NCI-H1417 treated with DMSO at 0.1 percent for 48 hours (cell line): ENCODE data around the gene ATP11B.
"Not testable (repeated sequence)": the region's sequence is repeated elsewhere in the genome, so short reads cannot be mapped to it uniquely, and the experiment has no call there.

Source experiments
- DNase-seq: peaks from one replicate; lab custom pipeline; 2025; lab: John Stamatoyannopoulos, UW

The ATP11B gene

GRCh38 chr3:182795389-182795782 is 2.1 kb downstream of the ATP11B start:
- no peak for DNase-seq

- DNase-seq = no peak
Observed at GRCh38 chr3:182796310-182796709, 3.0 kb downstream of the ATP11B start.

- no peak for DNase-seq
Observed at GRCh38 chr3:182797876-182798275, 4.6 kb downstream of the ATP11B start.

- not testable (repeated sequence) for DNase-seq
Observed at GRCh38 chr3:182799143-182799542, 5.8 kb downstream of the ATP11B start.

- DNase-seq = no peak
Observed at GRCh38 chr3:182800508-182800907, 7.2 kb downstream of the ATP11B start.

- no peak for DNase-seq
Observed at GRCh38 chr3:182802413-182803390, 9.4 kb downstream of the ATP11B start.

GRCh38 chr3:182803596-182803995 is 10.3 kb downstream of the ATP11B start:
- no peak for DNase-seq

GRCh38 chr3:182807061-182807460 is 13.8 kb downstream of the ATP11B start:
- no peak for DNase-seq

- DNase-seq = no peak
Observed at GRCh38 chr3:182808041-182808770, 14.9 kb downstream of the ATP11B start.

GRCh38 chr3:182809531-182809930 is 16.2 kb downstream of the ATP11B start:
- DNase-seq = no peak

- no peak for DNase-seq
Observed at GRCh38 chr3:182810574-182811268, 17.4 kb downstream of the ATP11B start.

- DNase-seq = no peak
Observed at GRCh38 chr3:182811269-182811596, 17.9 kb downstream of the ATP11B start.

- no peak for DNase-seq
Observed at GRCh38 chr3:182812123-182812522, 18.8 kb downstream of the ATP11B start.

- no peak for DNase-seq
Observed at GRCh38 chr3:182814419-182815062, 21.2 kb downstream of the ATP11B start.

GRCh38 chr3:182816181-182816580 is 22.9 kb downstream of the ATP11B start:
- no peak for DNase-seq

GRCh38 chr3:182818296-182818978 is 25.1 kb downstream of the ATP11B start:
- DNase-seq = no peak

GRCh38 chr3:182821221-182821981 is 28.1 kb downstream of the ATP11B start:
- no peak for DNase-seq

- not testable (repeated sequence) for DNase-seq
Observed at GRCh38 chr3:182822260-182822659, 29.0 kb downstream of the ATP11B start.

- no peak for DNase-seq
Observed at GRCh38 chr3:182824957-182825356, 31.7 kb downstream of the ATP11B start.

GRCh38 chr3:182829761-182830405 is 36.6 kb downstream of the ATP11B start:
- DNase-seq = no peak
